ENCODE data around the gene ITGAE.

- TF ChIP-seq CREB1 (CRISPR knock-in tag; IDR thresholded peaks at IDR 0.05; ENCODE audit: low read depth) = no peak
- TF ChIP-seq STAT1 (IDR thresholded peaks at IDR 0.05; ENCODE audit: unreplicated experiment) = no peak
- TF ChIP-seq CTCF (conservative IDR thresholded peaks at IDR 0.05; ENCODE audit: low read depth in 2 of 2) = no peak
- TF ChIP-seq ETS1 (IDR thresholded peaks at IDR 0.05) = no peak
- TF ChIP-seq POLR2AphosphoS5 (IDR thresholded peaks at IDR 0.05; ENCODE audit: low read depth) = no peak
- no peak for TF ChIP-seq JUNB (IDR thresholded peaks at IDR 0.05; ENCODE audit: unreplicated experiment)
- TF ChIP-seq REST (IDR thresholded peaks at IDR 0.05; ENCODE audit: unreplicated experiment) = no peak
- TF ChIP-seq EZH2 (IDR thresholded peaks at IDR 0.05; ENCODE audit: low read depth, unreplicated experiment) = no peak
- TF ChIP-seq EZH2phosphoT487 (IDR thresholded peaks at IDR 0.05; ENCODE audit: unreplicated experiment) = no peak
- no peak for TF ChIP-seq ZNF462 (CRISPR knock-in tag; IDR thresholded peaks at IDR 0.05)
Observed at GRCh38 chr17:3672571-3672970, 128.4 kb downstream of the ITGAE start.

All from GM23338 (cell line).